GM19324 (cell line): ENCODE results near the gene DLX3.

Experiments used
- ATAC-seq: cut with Tn5 transposase; IDR thresholded peaks from one replicate; pipeline ENCODE4 v1.9.1; 2021; ENCODE audit warnings: mild to moderate bottlenecking, moderate library complexity; ENCODE audit not compliant: unreplicated experiment, low FRiP score

The DLX3 gene

GRCh38 chr17:50024808-50025207 lies 29.8 kb upstream of the DLX3 start:
- ATAC-seq = no peak

- ATAC-seq = no peak
Measured at GRCh38 chr17:50023520-50023919, 28.5 kb upstream of the DLX3 start.

- no peak for ATAC-seq
Measured at GRCh38 chr17:50022463-50023130, 27.6 kb upstream of the DLX3 start.

- ATAC-seq = no peak
Measured at GRCh38 chr17:50021681-50022370, 26.8 kb upstream of the DLX3 start.

- no peak for ATAC-seq
Measured at GRCh38 chr17:50020841-50021599, 26.0 kb upstream of the DLX3 start.

GRCh38 chr17:50018909-50019308 lies 23.9 kb upstream of the DLX3 start:
- ATAC-seq = no peak

DNA sequence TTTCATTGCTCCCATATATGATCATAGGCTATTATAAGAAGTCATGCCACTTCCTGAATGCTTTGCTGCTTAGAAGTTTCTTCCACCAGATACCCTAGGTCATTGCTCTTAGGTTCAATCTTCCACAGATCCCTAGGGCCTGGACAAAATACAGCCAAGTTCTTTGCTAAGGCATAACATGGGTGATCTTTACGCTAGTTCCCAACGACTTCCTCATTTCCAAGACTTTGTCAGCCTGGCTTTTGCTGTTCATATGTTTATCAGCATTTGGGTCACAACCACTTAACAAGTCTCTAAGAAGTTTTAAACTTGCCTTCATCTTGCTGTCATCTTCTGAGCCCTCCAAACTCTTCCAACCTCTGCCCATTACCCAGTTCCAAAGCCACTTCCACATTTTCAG lies 20.1 kb upstream of the DLX3 start:
- ATAC-seq = no peak

DNA sequence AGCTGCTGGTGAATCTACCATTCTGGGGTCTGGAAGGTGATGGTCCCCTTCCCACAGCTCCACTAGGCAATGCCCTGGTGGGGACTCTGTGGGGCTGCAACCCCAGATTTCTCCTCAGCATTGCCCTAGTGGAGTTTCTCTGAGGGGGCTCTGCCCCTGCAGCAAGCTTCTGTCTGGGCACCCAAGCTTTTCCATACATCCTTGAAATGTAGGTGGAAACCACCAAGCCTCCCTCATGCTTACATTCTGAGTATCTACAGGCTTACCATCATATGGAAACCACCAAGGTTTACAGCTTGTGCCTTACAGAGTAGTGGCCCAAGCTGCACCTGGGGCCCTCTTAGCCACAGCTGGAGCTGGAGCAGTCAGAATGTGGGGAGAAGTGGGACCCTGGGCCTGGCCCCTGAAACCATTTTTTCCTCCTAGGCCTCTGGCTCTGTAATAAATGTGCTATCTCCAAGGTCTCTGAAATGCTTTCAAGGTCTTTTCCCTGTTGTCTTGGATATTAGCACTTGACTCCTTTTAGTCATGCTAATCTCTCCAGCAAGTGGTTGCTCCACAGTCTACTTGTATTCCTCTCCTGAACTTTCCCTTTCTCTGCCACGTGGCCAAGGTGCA lies 19.6 kb upstream of the DLX3 start:
- ATAC-seq = no peak

DNA sequence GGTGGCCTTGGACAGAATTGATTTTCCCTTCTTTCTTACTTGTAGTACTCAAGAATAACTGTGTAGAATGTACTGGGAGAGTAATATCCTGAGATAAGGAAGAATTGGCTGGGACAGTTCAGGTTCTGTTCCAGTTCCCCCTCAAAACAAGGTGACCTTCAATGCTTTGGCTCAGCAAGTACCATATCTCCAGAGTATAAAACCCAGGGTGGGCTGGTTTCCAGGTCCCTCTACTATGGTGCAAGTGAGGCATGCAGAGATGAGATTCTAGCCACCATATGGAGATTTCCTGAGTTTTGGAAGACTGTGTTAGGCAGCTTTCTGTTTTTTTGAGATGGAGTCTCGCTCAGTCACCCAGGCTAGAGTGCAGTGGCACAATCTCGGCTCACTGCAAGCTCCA lies 18.1 kb upstream of the DLX3 start:
- ATAC-seq = no peak

- no peak for ATAC-seq
Measured at GRCh38 chr17:50009282-50009681, 14.3 kb upstream of the DLX3 start.

DNA sequence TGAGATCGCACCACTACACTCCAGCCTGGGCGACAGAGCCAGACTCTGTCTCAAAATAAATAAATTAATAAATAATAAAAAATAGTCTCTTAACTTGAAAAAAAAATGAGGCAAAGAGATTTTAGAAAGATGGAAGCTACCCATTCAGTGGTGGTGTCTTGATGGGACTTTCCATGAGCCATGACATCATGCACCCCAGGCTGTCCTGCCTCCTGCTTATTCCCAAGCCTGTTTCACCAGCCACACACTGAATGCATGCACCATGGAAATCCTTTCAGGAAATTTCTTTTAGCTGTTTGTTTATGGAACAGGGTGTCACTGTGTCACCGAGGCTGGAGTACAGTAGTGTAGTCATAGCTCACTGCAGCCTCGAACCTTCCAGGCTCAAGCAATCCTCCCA lies 8.9 kb upstream of the DLX3 start:
- no peak for ATAC-seq

DNA sequence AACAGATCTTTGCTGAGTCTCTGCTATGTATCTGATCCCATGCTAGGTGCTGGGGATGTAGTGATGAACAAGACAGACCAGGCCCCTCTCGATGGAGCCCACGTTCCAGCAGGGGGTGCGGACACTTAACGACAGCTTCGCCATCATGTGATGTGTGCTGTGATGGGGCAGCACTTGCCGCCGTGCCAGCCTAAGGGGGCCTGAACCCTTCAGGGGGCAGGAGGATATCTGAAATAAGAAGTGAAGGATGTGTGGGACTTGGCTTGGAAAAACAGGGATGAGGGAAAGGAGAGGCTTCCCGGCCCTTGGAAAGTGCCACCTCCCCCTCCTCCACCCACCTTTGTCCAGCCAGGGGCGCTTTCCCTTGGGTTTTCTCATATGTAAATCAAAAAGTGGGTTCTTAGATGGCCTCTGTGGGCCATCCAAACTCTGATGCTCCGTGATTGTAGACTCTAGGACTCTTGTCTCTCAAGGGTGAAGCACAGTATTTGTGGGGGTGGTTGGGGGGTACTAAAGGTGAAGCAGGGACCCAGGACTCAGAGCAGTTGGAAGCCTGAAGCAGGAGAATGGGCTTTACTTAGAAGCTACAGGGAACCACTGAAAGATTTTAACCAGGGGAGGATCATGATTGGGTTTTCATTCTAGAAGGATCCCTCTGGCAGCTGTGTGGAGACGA lies 4.0 kb upstream of the DLX3 start:
- no peak for ATAC-seq

DNA sequence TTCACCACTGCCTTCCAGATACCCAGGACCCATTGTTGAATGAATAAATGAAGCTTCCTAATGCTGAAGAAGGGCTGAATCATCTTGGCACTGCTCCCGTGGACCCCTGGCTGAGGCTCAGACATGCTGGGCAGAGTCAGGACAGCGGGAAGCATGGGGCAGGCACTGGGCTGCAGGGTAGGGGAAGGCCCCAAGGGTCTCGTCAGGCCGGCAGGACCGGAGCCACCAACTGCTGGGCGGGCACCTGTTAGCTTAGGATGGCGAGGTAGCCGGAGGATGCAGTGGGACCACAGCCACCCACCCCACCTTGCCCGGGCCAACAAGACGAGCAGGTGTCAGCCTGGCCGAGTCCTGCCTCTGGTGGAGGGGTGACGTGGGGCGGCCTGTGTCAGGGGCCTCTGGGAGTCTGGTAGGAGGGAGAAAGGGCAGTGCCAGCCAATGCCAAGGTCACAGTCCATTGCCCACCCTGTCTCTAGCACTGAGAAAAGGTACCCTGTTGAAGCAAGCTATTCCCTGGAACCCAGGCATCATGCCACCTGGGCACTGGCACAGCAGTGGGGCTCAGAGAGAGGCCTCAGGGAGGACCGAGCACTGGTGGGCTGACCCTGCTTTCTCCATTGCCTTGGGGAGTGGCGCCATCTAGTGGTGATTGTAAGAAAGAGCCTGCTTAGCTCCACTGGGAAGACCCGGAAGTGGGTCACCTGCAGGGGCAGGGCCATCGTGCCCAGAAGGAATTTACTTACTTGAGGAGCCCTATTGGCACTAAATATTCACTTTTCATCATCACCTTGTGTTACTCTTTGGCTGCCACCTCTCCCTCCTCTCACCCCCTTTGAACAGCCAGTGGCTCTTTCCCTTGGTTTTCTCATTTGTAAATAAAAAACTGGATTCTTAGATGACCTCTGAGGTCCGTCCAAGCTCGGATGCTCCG lies 3.0 kb upstream of the DLX3 start:
- peak; percentile 63 for ATAC-seq

GRCh38 chr17:49997301-49997650 lies 2.3 kb upstream of the DLX3 start:
- no peak for ATAC-seq

- ATAC-seq = no peak
Measured at GRCh38 chr17:49996495-49997300, 1.7 kb upstream of the DLX3 start.

DNA sequence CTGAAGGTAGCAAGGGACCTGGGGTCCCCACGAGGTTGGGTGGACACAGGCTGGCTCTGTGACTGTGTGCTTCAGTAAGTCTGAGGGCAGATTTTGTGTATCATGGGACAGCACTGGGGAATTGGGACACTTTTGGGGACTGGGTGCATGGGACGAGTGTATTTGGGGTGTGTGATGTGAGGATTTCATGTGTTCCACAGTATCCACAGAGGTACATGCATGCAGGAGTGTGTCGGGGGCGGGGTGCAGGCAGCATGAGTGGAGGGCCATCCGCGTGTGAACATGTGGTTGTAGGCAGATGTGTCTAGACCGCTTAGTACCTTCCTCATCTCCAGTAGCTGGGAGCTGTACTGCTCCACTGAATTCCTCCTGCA lies 1.1 kb upstream of the DLX3 start:
- no peak for ATAC-seq

DNA sequence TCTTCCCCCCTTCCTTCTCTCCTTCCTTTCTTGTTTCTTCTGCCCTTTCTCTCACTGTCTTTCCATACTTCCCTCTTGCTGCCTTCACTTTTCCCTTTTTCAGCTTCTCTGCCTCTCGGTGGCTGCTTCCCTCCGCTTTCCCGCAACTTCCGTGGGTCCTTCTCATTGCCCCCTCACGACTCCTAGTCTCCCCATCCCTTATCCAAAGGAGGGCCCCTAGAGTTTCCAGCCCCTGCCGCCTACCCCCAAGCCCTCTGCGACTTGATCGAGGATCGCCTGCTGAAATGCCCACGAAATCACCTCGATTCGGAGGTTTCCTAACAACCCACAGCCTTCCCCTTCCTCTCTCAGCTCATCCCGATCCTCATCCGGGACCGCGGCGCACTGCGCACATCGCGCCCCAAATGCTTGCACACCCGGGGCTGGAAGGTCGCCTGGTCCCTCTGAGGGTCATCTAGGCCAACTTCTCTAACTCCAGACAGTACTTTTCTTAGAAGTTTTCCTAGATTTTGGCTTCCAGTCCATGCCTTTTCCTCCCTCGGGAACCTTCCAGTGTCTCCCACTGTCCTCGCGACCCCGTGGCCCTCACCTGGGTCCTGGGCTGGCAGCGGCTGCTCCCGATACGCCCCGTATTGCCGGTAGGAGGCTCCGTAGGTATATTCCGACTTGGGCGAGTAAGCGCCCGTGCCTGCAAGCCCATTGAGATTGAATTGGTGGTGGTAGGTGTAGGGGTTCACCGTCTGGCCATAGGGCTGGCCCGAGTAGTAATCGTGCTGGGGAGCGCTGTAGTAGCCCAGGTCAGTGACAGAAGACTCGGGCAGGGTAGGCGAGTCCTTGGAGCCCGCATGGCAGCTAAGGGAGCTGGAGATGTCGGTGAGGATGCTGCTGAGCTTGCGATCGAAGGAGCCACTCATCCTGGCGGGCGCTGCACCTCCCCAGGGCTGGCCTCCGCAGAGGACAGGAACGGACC lies 654 bp downstream of the DLX3 start:
- ATAC-seq = no peak
